ENCODE measurements around the gene AOPEP.

AOPEP gene

GRCh38 chr9:94928691-94929368 is 202.3 kb downstream of the AOPEP start:
- TF ChIP-seq Cebpa-rat (IDR thresholded peaks at IDR 0.05), result no peak
- Histone ChIP-seq H3K27ac (no peak overlapping the region), H3K9ac (no peak overlapping the region), H3K4me3 (no peak overlapping the region), H3K36me3 (peaks cover 38% of the 10 kb centered on the region), H3K9me3 (no peaks in the 10 kb centered on the region), H3K27me3 (no peaks in the 10 kb centered on the region), H3K4me2 (0 out of 2 replicates have a peak overlapping the region, but pooled peaks have one; percentile 7), H4K20me1 (no peaks in the 10 kb centered on the region), H3K4me1 (peaks cover 23% of the 10 kb centered on the region)

GRCh38 chr9:94929369-94929756 is 202.9 kb downstream of the AOPEP start:
- H3K4me3 ChIP-seq, result no peak overlapping the region
- H3K4me2 ChIP-seq, result no peak overlapping the region
- no peaks in the 10 kb centered on the region for H4K20me1 ChIP-seq
- H3K36me3 ChIP-seq, result peaks cover 33% of the 10 kb centered on the region
- peaks cover 23% of the 10 kb centered on the region for H3K4me1 ChIP-seq
- H3K27me3 ChIP-seq, result no peaks in the 10 kb centered on the region
- no peaks in the 10 kb centered on the region for H3K9me3 ChIP-seq
- no peak overlapping the region for H3K27ac ChIP-seq
- no peak for TF ChIP-seq Cebpa-rat (IDR thresholded peaks at IDR 0.05)
- H3K9ac ChIP-seq, result no peak overlapping the region

DNA sequence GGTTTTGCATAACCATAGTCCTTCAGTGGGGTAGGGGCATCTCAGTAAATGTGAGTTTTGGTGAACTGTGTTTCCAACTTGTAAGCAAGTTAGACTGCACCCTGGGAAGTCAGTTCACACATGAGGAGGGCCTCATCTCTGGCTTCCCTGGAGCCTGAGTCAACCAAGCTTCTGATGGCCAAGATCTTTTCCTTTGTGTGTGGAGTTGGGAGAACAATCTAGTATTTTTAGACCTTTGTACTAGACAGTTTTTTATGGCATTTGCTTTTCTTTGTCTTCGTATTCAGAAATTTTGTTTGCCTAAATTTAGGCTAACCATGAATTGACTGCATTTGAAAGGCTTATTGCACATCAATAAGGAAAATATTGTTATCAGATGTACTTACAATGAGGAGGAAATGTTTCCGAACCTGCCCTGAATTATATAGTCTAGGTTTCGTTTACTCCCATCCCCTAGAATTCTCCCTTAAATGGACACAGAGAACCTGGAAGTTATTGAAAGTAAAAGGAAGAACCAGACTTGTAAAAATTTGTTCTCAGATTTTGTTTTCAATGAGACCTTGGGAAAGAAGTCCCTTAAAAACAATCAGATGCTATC is 204.6 kb downstream of the AOPEP start:
- Histone ChIP-seq H4K20me1 (no peaks in the 10 kb centered on the region), H3K9ac (no peak overlapping the region), H3K9me3 (no peaks in the 10 kb centered on the region), H3K36me3 (peaks cover 16% of the 10 kb centered on the region; the same call in 1 of the 2 replicates), H3K27ac (no peak overlapping the region), H3K4me3 (no peak overlapping the region), H3K4me2 (no peak overlapping the region), H3K27me3 (no peaks in the 10 kb centered on the region), H3K4me1 (peaks cover 23% of the 10 kb centered on the region)
- TF ChIP-seq Cebpa-rat (IDR thresholded peaks at IDR 0.05), result no peak

DNA sequence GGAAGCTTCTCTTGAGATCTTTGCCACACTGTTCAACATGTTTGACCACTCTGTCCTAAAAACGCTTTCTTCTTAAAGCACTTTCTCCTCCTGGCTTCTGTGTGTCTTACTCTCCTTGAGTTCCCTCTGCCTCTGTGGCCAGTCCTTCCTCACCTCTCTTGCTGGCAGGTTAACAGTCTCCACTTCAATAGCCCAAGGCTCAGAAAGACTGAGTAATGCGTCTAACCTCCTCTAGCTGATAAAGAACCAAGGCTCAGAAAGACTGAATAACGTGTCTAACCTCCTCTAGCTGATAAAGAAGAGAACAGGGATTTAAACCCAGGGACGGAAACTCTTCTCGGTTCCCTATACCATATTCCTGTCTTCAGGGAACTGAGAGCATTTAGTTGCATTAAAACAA is 205.2 kb downstream of the AOPEP start:
- no peak overlapping the region for H3K4me2 ChIP-seq
- H3K27ac ChIP-seq, result no peak overlapping the region
- no peak for TF ChIP-seq Cebpa-rat (IDR thresholded peaks at IDR 0.05)
- no peaks in the 10 kb centered on the region for H3K9me3 ChIP-seq
- H4K20me1 ChIP-seq, result no peaks in the 10 kb centered on the region
- no peak overlapping the region for H3K4me3 ChIP-seq
- peaks cover 15% of the 10 kb centered on the region; the same call in 1 of the 2 replicates for H3K36me3 ChIP-seq
- peaks cover 23% of the 10 kb centered on the region for H3K4me1 ChIP-seq
- no peak overlapping the region for H3K9ac ChIP-seq
- no peaks in the 10 kb centered on the region for H3K27me3 ChIP-seq

DNA sequence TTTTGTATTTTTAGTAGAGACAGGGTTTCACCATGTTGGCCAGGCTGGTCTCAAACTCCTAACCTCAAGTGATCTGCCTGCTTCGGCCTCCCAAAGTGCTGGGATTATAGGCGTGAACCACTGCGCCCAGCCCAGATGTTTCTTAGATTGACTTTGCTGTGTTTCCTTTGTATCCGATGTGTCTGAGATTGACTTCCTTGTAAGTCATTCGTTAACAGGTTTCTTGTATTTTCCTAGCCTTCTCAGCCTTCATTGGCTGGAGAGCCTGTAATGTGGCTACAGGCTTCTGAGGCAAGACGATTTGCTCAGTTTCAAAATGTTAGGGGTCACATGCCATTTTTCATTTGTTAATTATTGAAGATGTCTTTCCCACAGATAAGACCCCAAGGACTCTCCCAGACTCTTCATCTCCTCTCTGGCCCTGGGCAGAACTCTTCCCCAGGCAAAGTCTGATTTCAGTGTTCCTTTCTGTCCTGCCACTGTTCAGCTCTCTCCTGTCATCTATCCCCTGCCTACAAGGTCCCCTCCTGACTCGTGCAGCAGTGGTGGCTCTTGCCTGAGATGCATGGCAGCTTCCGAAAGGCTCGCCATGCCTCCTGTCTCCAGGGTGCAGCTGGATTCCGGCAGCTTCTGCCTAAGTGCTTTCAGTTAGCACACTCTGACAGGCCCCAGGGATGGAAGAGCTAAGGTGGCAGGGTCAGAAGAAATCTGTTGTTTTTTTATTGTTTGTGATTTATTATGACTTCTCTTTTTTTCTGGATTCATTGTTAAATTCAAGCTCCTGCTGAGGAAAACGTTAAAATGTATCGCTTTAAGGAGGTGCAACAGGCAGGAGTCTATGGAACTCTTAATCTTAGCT is 206.4 kb downstream of the AOPEP start:
- Histone ChIP-seq H3K27ac (no peak overlapping the region), H4K20me1 (no peaks in the 10 kb centered on the region), H3K36me3 (peaks cover 10% of the 10 kb centered on the region; the same call in 1 of the 2 replicates), H3K27me3 (no peaks in the 10 kb centered on the region), H3K9ac (no peak overlapping the region), H3K4me2 (no peak overlapping the region), H3K9me3 (no peaks in the 10 kb centered on the region), H3K4me1 (peaks cover 16% of the 10 kb centered on the region), H3K4me3 (no peak overlapping the region)
- TF ChIP-seq Cebpa-rat (IDR thresholded peaks at IDR 0.05), result no peak

DNA sequence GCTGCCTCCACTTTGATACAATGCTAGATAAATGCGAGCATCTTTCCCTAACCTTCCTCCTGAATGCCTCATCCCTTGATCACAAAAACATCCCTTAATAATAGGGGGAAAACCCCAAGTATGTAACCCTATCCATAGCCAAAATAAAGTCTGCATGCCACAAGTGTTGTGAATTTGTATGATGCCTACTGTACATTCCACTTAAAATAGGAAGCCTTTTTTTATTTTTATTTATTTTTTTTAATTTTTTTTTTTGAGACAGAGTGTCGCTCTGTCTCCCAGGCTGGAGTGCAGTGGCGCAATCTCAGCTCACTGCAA is 207.0 kb downstream of the AOPEP start:
- Histone ChIP-seq H3K4me3 (no peak overlapping the region), H4K20me1 (no peaks in the 10 kb centered on the region), H3K4me2 (no peak overlapping the region), H3K9me3 (no peaks in the 10 kb centered on the region), H3K27me3 (no peaks in the 10 kb centered on the region), H3K36me3 (peaks cover 12% of the 10 kb centered on the region), H3K9ac (no peak overlapping the region), H3K4me1 (peaks cover 11% of the 10 kb centered on the region), H3K27ac (no peak overlapping the region)
- no peak for TF ChIP-seq Cebpa-rat (IDR thresholded peaks at IDR 0.05)

- no peak overlapping the region for H3K4me3 ChIP-seq
- H3K4me2 ChIP-seq, result no peak overlapping the region
- H3K36me3 ChIP-seq, result peaks cover 20% of the 10 kb centered on the region
- no peak overlapping the region for H3K27ac ChIP-seq
- no peaks in the 10 kb centered on the region for H4K20me1 ChIP-seq
- no peaks in the 10 kb centered on the region for H3K9me3 ChIP-seq
- peaks cover 8% of the 10 kb centered on the region for H3K4me1 ChIP-seq
- H3K27me3 ChIP-seq, result no peaks in the 10 kb centered on the region
- no peak for TF ChIP-seq Cebpa-rat (IDR thresholded peaks at IDR 0.05)
- H3K9ac ChIP-seq, result no peak overlapping the region
Observed at GRCh38 chr9:94934816-94935328, 208.4 kb downstream of the AOPEP start.

DNA sequence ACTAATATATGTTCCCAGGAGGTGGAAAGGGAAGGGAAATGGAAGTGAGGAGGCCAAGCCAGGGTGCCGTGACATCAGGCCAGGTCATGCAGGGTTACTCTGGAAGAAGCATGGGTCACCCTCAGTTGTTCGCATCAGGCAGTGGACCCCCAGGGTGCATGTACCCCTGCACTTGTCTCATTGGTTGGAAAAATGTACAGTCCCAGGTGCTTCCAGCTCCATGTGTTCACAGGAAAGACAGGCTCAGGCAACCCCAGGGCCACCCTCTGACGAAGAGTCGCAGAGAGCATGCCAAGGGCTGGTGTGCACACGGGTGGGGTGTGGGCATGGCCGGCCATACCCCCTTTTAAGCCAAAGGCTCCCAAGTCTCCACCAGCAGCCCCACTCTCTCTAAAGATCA is 208.9 kb downstream of the AOPEP start:
- no peak overlapping the region for H3K27ac ChIP-seq

GRCh38 chr9:94936419-94936818 is 209.9 kb downstream of the AOPEP start:
- Histone ChIP-seq H3K9ac (no peak overlapping the region), H3K9me3 (no peaks in the 10 kb centered on the region), H3K27me3 (no peaks in the 10 kb centered on the region), H3K36me3 (peaks cover 20% of the 10 kb centered on the region), H3K4me1 (no peaks in the 10 kb centered on the region), H3K4me2 (no peak overlapping the region), H4K20me1 (no peaks in the 10 kb centered on the region), H3K4me3 (no peak overlapping the region), H3K27ac (no peak overlapping the region)
- TF ChIP-seq Cebpa-rat (IDR thresholded peaks at IDR 0.05), result no peak

More for the DNA sequence above, 208.9 kb downstream of the AOPEP start:
- peaks cover 3% of the 10 kb centered on the region; the same call in 1 of the 2 replicates for H3K4me1 ChIP-seq
- H3K9me3 ChIP-seq, result no peaks in the 10 kb centered on the region
- H3K4me2 ChIP-seq, result no peak overlapping the region
- peaks cover 20% of the 10 kb centered on the region for H3K36me3 ChIP-seq
- H4K20me1 ChIP-seq, result no peaks in the 10 kb centered on the region
- H3K27me3 ChIP-seq, result no peaks in the 10 kb centered on the region
- H3K9ac ChIP-seq, result no peak overlapping the region
- H3K4me3 ChIP-seq, result no peak overlapping the region
- no peak for TF ChIP-seq Cebpa-rat (IDR thresholded peaks at IDR 0.05)

All from BLaER1 (cell line).